Cardiac fibroblast (primary cell): Measurements from ENCODE around the gene COL20A1.

Source experiments
- DNase-seq, 2 donors: peaks; one replicate each; pipeline versions ENCODE4 v3.0.0 to v3.0.0-alpha.2; 2010; ENCODE audit warnings: low read depth in 2 of 2
- H3K4me3 ChIP-seq, 2 donors: replicated peaks in 1 of 2; 1 replicate in 1 of 2; 2 replicates in 1 of 2; pipeline ENCODE4 v1.5.1; 2011; ENCODE audit warnings: low read depth in 2 of 2, low read length in 2 of 2, mild to moderate bottlenecking in 2 of 2, moderate library complexity in 1 of 2
- TF ChIP-seq, protein P1 (sequence below): IDR thresholded peaks from one replicate; pipeline ENCODE4 v1.5.1; 2011; ENCODE audit warnings: low read depth, mild to moderate bottlenecking, low read length, inconsistent platforms

Gene COL20A1

DNA sequence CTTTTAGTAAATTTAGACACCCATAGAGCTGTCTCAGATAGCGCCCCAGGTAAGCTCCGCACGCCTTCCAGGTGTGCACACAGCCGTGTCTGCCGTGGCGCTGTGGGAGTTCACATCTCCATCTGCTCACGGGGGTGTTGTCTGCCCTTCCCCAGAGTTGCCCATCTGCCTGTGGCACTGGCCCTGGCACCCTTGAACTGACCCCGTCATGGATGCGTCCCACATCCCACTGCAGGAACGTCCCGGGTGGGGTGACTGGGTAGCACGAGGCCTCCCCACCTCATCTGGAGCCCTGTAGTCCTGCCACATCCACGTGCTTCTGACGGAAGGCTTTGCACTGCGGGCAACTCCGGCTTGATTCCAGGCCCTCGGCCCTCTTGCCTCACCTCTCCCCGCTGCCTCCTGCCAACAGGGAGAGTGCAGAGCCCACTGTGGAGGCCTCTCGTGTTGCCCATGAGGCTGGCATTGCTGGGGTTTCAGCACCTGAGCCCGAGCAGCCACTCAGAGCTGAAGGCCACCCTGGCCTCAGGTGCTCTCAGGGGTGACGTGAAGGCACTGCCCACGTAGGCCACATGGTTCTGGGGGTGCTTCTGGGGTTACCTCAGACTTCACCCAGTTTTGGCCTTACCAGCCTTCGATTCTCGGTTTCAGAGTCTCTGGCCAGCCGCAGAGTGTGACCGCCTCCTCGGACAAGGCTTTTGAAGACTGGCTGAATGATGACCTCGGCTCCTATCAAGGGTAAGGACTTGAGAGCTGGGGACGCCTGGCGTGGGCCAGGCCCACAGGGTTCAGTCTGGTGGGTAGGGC is 15.3 kb upstream of the COL20A1 start:
- H3K4me3 ChIP-seq = no peak overlapping the region
- TF ChIP-seq, protein P1, sequence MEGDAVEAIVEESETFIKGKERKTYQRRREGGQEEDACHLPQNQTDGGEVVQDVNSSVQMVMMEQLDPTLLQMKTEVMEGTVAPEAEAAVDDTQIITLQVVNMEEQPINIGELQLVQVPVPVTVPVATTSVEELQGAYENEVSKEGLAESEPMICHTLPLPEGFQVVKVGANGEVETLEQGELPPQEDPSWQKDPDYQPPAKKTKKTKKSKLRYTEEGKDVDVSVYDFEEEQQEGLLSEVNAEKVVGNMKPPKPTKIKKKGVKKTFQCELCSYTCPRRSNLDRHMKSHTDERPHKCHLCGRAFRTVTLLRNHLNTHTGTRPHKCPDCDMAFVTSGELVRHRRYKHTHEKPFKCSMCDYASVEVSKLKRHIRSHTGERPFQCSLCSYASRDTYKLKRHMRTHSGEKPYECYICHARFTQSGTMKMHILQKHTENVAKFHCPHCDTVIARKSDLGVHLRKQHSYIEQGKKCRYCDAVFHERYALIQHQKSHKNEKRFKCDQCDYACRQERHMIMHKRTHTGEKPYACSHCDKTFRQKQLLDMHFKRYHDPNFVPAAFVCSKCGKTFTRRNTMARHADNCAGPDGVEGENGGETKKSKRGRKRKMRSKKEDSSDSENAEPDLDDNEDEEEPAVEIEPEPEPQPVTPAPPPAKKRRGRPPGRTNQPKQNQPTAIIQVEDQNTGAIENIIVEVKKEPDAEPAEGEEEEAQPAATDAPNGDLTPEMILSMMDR = no peak
- DNase-seq = no peak

DNA sequence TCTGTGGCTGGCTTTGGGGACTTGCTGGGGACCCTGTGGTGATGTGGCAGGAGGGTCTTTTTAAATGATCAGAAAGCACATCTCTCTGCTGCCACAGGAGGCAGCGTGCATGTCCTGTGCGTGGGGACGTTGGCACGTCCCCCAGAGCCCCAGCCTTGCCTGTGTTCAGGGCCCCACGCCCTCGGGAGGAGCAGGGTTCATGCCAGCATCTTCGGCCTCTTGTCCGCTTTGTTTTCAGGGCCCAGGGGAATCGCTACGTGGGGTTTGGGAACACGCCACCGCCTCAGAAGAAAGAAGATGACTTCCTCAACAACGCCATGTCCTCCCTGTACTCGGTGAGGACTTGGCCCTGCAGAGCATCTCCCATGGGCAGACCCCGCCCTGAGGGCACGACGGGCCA is 14.3 kb upstream of the COL20A1 start:
- DNase-seq = no peak
- TF ChIP-seq, protein P1 = no peak
- H3K4me3 ChIP-seq = no peak overlapping the region

DNA sequence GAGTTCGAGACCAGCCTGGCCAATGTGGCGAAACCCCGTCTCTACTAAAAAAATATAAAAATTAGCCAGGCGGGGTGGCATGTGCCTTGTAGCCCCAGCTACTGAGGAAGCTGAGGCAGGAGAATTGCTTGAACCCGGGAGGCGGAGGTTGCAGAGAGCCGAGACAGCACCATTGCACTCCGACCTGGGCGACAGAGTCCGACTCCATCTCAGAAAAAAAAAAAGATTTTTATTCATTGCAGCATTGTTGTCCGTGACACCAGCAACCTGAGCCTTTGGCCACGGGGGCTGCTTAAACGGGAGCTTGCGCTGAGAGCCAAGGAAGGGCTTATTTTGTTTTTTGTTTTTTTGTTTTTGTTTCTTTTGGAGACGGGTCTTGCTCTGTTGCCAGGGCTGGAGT is 13.1 kb upstream of the COL20A1 start:
- H3K4me3 ChIP-seq = no peak overlapping the region
- no peak for DNase-seq
- TF ChIP-seq, protein P1 = no peak

DNA sequence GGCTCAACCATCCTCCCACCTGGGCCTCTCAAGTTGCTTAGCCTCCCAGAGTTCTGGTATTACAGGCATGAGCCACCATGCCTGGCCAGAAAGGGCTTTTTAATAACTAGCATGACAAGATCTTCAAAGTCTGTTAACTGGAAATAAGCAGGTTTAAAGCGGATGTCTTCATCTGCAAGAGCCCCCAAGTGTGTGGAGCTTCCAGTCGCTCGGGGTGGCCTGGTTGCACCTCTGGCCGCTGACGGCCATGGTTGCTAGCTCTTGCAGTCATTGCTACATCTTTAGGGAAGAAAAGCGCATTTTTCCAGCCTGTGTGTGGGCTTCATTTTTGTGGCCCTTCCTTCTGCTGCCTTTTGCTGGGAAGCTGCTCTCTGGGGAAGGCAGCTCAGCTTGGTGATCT is 12.6 kb upstream of the COL20A1 start:
- H3K4me3 ChIP-seq = no peak overlapping the region
- TF ChIP-seq, protein P1 = no peak
- no peak for DNase-seq

DNA sequence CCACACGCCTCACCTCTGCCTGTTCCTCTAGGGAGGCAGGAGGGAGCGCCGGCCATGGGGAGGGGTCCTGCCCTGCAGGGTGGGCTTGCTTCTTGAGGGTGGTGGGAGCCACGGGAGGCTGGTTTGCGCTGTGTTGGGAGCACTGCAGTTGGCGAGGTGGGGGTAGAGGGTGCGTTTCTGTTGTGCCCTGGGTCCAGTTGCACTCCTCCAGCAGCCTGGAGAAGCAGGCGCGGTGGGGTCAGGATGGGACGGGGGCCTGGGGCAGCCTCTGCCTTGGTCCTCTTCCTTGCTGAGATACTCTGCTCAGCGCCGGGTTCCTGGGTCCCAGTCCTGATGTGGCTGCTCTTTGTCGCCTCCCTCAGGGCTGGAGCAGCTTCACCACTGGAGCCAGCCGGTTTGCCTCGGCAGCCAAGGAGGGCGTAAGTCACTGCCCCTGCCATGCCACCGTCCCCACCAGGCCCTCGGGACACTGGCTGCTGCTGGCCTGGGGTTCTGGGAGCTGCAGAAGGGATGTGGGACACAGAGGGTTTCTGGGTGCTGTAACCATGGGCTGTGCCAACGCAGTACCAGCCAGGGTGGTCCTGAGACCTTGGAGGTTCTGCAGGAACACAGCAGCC is 11.9 kb upstream of the COL20A1 start:
- no peak for DNase-seq
- no peak overlapping the region for H3K4me3 ChIP-seq
- TF ChIP-seq, protein P1 = peak; percentile 31

DNA sequence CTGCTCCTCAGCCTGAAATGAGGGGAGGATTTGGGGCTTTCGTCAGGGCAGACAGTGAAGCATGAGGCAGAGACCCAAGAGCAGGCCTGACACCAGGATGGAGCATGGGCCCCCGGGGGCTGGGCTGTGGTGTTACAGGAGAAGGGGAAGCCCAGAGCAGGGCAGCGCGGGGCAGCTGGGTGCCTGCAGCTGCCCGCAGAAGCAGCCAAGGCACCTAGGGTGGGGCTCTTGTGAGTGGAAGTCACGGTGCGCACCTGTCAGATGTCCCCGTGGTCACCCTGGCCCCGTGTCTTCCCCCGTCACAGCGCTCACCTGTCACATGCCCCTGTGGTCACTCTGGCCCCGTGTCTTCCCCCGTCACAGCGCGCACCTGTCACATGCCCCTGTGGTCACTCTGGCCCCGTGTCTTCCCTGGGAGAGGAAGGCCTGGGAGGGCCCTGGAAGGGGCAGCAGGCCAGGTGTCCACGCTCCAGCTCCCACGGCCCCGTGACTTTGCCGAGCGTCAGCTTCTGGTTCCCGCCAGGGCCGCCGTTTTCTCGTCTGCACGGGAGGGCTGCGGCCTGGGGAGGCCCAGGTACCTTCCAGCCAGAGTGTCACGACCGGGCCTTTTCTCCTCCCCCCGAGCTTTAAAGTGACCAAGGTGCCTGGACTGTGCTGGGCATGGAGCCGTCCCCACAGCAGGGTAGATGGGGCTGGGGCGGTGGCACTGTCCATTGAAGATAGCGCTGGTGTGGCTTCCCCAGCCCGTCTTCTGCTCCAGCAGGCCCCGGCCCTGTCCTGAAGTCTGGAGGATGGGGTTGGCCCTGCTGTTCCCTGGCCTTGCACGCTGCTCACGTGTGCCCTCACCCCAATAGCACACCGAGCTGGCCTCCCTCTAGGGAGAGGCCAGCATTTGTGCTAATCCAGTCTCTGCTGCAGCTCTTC is 11.0 kb upstream of the COL20A1 start:
- TF ChIP-seq, protein P1 = no peak
- H3K4me3 ChIP-seq = no peak overlapping the region
- DNase-seq = no peak
